Measurements from ENCODE around the gene CSRP1. TPM values are rescaled to one million over a fixed set of nuclear protein-coding genes. Genes with fewer than 3 reads are reported as not detected.
A peak's percentile ranks its signal among the peaks of the same experiment; 100 is the strongest.

CSRP1 gene
- total and polyA plus RNA-seq, 2 of the 13 experiments (the other 11 are each of a cell fraction or from before 2014, with no cell fraction given) = 17.7 to 68.9 TPM

GRCh38 chr1:201495551-201496295 lies 11.2 kb downstream of the CSRP1 start (continued):
- TF ChIP-seq, protein P1, sequence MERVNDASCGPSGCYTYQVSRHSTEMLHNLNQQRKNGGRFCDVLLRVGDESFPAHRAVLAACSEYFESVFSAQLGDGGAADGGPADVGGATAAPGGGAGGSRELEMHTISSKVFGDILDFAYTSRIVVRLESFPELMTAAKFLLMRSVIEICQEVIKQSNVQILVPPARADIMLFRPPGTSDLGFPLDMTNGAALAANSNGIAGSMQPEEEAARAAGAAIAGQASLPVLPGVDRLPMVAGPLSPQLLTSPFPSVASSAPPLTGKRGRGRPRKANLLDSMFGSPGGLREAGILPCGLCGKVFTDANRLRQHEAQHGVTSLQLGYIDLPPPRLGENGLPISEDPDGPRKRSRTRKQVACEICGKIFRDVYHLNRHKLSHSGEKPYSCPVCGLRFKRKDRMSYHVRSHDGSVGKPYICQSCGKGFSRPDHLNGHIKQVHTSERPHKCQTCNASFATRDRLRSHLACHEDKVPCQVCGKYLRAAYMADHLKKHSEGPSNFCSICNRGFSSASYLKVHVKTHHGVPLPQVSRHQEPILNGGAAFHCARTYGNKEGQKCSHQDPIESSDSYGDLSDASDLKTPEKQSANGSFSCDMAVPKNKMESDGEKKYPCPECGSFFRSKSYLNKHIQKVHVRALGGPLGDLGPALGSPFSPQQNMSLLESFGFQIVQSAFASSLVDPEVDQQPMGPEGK (CRISPR knock-in tag; IDR thresholded peaks at IDR 0.05) = peak; percentile 76
- no peak for TF ChIP-seq ATRX (CRISPR knock-in tag; IDR thresholded peaks at IDR 0.05; ENCODE audit: borderline replicate concordance)
- TF ChIP-seq ZNF670 (CRISPR knock-in tag; IDR thresholded peaks at IDR 0.05; ENCODE audit: borderline replicate concordance) = peak; percentile 36; the same call in 1 of the 2 replicates
- TF ChIP-seq HCFC1 (IDR thresholded peaks at IDR 0.05; ENCODE audit: low read depth, low read length) = no peak
- no peak for TF ChIP-seq NFIB (CRISPR knock-in tag; IDR thresholded peaks at IDR 0.05; ENCODE audit: borderline replicate concordance)
- no peak for TF ChIP-seq ZNF569 (CRISPR knock-in tag; IDR thresholded peaks at IDR 0.05; ENCODE audit: borderline replicate concordance)
- TF ChIP-seq CCAR2 (optimal IDR thresholded peaks at IDR 0.05; ENCODE audit: low read depth, low read length) = no peak
- TF ChIP-seq PCBP2 (optimal IDR thresholded peaks at IDR 0.05; ENCODE audit: low read depth, low read length, poor library complexity, severe bottlenecking) = no peak
- TF ChIP-seq ZNF674 (CRISPR knock-in tag; IDR thresholded peaks at IDR 0.05; ENCODE audit: low read depth) = no peak
- peak; percentile 87 for TF ChIP-seq ZFX (CRISPR knock-in tag; IDR thresholded peaks at IDR 0.05; ENCODE audit: low read depth)
- no peak for TF ChIP-seq ZNF432 (CRISPR knock-in tag; IDR thresholded peaks at IDR 0.05; ENCODE audit: borderline replicate concordance)
- peak; percentile 65; the same call in 1 of the 2 replicates for TF ChIP-seq MIXL1 (CRISPR knock-in tag; IDR thresholded peaks at IDR 0.05)
- TF ChIP-seq HMGA1 (CRISPR knock-in tag; conservative IDR thresholded peaks at IDR 0.05) = no peak
- TF ChIP-seq ARID3A (IDR thresholded peaks at IDR 0.05; ENCODE audit: low read depth, low read length) = no peak
- no peak for TF ChIP-seq ZBTB21 (CRISPR knock-in tag; IDR thresholded peaks at IDR 0.05)
- no peak for TF ChIP-seq ZNF138 (CRISPR knock-in tag; IDR thresholded peaks at IDR 0.05; ENCODE audit: low read depth)
- TF ChIP-seq HOXA9 (CRISPR knock-in tag; IDR thresholded peaks at IDR 0.05; ENCODE audit: borderline replicate concordance) = no peak
- TF ChIP-seq SIX1 (CRISPR knock-in tag; IDR thresholded peaks at IDR 0.05; ENCODE audit: borderline replicate concordance) = no peak
- TF ChIP-seq HOMEZ (CRISPR knock-in tag; IDR thresholded peaks at IDR 0.05; ENCODE audit: low read depth) = no peak
- TF ChIP-seq RFX5 (IDR thresholded peaks at IDR 0.05; ENCODE audit: low read depth, low read length) = no peak
- TF ChIP-seq ZNF550 (CRISPR knock-in tag; IDR thresholded peaks at IDR 0.05; ENCODE audit: borderline replicate concordance) = no peak
- no peak for TF ChIP-seq DDIT3 (CRISPR knock-in tag; IDR thresholded peaks at IDR 0.05)
- TF ChIP-seq, protein P2, sequence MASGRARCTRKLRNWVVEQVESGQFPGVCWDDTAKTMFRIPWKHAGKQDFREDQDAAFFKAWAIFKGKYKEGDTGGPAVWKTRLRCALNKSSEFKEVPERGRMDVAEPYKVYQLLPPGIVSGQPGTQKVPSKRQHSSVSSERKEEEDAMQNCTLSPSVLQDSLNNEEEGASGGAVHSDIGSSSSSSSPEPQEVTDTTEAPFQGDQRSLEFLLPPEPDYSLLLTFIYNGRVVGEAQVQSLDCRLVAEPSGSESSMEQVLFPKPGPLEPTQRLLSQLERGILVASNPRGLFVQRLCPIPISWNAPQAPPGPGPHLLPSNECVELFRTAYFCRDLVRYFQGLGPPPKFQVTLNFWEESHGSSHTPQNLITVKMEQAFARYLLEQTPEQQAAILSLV (CRISPR knock-in tag; IDR thresholded peaks at IDR 0.05; ENCODE audit: borderline replicate concordance) = no peak
